Measurements from ENCODE around the gene CCDC51. TPM values are rescaled to one million over a fixed set of nuclear protein-coding genes. Genes with fewer than 3 reads are reported as not detected.

CCDC51 gene
- total and polyA plus RNA-seq, 10 donors: 8.4 to 22.2 (median 15.0) TPM

GRCh38 chr3:48405343-48405881 lies 34.5 kb downstream of the CCDC51 start:
- intact Hi-C loops (cut with DNase I; ENCODE audit: low total_unique reads): no loop called here
- DNase-seq: peak; percentile 64
- Histone ChIP-seq H3K27ac (peak overlapping the region in 1 of 8 donors; percentile 71), H3K36me3 (peaks cover 0 to 41% (median under 1%) of the 10 kb centered on the region in 6 donors), H3K4me3 (no peak overlapping the region), H3K27me3 (replicated peaks in 1 of 7) (no peaks in the 10 kb centered on the region), H3K9me3 (no peaks in the 10 kb centered on the region), H3K4me1 (peaks cover 0 to 40% (median 16%) of the 10 kb centered on the region in 6 donors)
- TF ChIP-seq POLR2AphosphoS5 (IDR thresholded peaks at IDR 0.05) (no peak), POLR2A (IDR thresholded peaks at IDR 0.05) (no peak), CTCF (IDR thresholded peaks at IDR 0.05 in 8 of 11, conservative IDR thresholded peaks at IDR 0.05 in 3 of 11) (no peak)
- 79 to 96% (median 89%) methylated on average over 10 to 13 of the region's 13 CpGs for WGBS, 5 donors

GRCh38 chr3:48404440-48405342 lies 35.2 kb downstream of the CCDC51 start:
- WGBS, 5 donors: 62 to 80% (median 68%) methylated on average over 18 to 21 of the region's 21 CpGs
- no peak for TF ChIP-seq CTCF (IDR thresholded peaks at IDR 0.05 in 8 of 11, conservative IDR thresholded peaks at IDR 0.05 in 3 of 11)
- no peak for TF ChIP-seq POLR2A (IDR thresholded peaks at IDR 0.05)
- TF ChIP-seq POLR2AphosphoS5 (IDR thresholded peaks at IDR 0.05): no peak
- intact Hi-C loops (cut with DNase I; ENCODE audit: low total_unique reads): no loop called here
- H3K4me1 ChIP-seq: peaks cover 0 to 40% (median 16%) of the 10 kb centered on the region in 6 donors
- no peaks in the 10 kb centered on the region for H3K27me3 ChIP-seq (replicated peaks in 1 of 7)
- no peak overlapping the region for H3K4me3 ChIP-seq
- H3K36me3 ChIP-seq: peaks cover 0 to 34% (median 0%) of the 10 kb centered on the region in 6 donors
- no peaks in the 10 kb centered on the region for H3K9me3 ChIP-seq
- no peak for DNase-seq
- H3K27ac ChIP-seq: peak overlapping the region in 7 of 8 donors; percentile 22 to 63 (median 55)

GRCh38 chr3:48403533-48404439 lies 36.1 kb downstream of the CCDC51 start:
- Histone ChIP-seq H3K27me3 (replicated peaks in 1 of 7) (no peaks in the 10 kb centered on the region), H3K36me3 (peaks cover 0 to 25% (median 0%) of the 10 kb centered on the region in 6 donors), H3K27ac (peak overlapping the region in 7 of 8 donors; percentile 22 to 63 (median 55)), H3K4me3 (no peak overlapping the region), H3K9me3 (no peaks in the 10 kb centered on the region), H3K4me1 (peaks cover 0 to 40% (median 16%) of the 10 kb centered on the region in 6 donors)
- DNase-seq: peak; percentile 77
- 71 to 84% (median 77%) methylated on average over 13 to 15 of the region's 15 CpGs for WGBS, 5 donors
- intact Hi-C loops (cut with DNase I; ENCODE audit: low total_unique reads): no loop called here
- TF ChIP-seq CTCF (IDR thresholded peaks at IDR 0.05 in 8 of 11, conservative IDR thresholded peaks at IDR 0.05 in 3 of 11): no peak
- TF ChIP-seq POLR2A (IDR thresholded peaks at IDR 0.05): no peak
- TF ChIP-seq POLR2AphosphoS5 (IDR thresholded peaks at IDR 0.05): peak; percentile 42 to 71 (median 63)
